Naive B cell (primary cell): Measurements from ENCODE around the gene C2orf49. TPM values are rescaled to one million over a fixed set of nuclear protein-coding genes. Genes with fewer than 3 reads are reported as not detected.
A peak's percentile ranks its signal among the peaks of the same experiment; 100 is the strongest.
"Not testable (repeated sequence)": the region's sequence is repeated elsewhere in the genome, so short reads cannot be mapped to it uniquely, and the experiment has no call there.

Experiments
- ATAC-seq, 2 donors: fragments of 150-1000 bp; cut with Tn5 transposase; 2 replicates each; pipeline ENCODE4 v1.10.0; 2021; ENCODE audit warnings: low read depth in 2 of 2, mild to moderate bottlenecking in 2 of 2, moderate library complexity in 2 of 2
- DNase-seq: peaks from one replicate; pipeline ENCODE4 v3.0.0; 2022
- H3K27ac Mint-ChIP-seq, 6 donors: one replicate each; pipeline ENCODE4 v1.8.0; 2020 to 2022; ENCODE audit warnings: mild to moderate bottlenecking in 6 of 6, mixed read lengths in 6 of 6, moderate library complexity in 5 of 6, inconsistent platforms in 2 of 6
- H3K27me3 Mint-ChIP-seq, 3 donors: one replicate each; pipeline ENCODE4 v1.8.0; 2021 to 2022; ENCODE audit warnings: mixed read lengths in 3 of 3, mild to moderate bottlenecking in 1 of 3
- H3K36me3 Mint-ChIP-seq, 2 donors: one replicate each; pipeline ENCODE4 v1.8.0; 2020 to 2022; ENCODE audit warnings: mixed read lengths in 2 of 2, inconsistent platforms in 1 of 2, mild to moderate bottlenecking in 1 of 2
- H3K4me1 Mint-ChIP-seq, 3 donors: one replicate each; pipeline ENCODE4 v1.8.0; 2020 to 2022; ENCODE audit warnings: mixed read lengths in 3 of 3, inconsistent platforms in 1 of 3, mild to moderate bottlenecking in 1 of 3, moderate library complexity in 1 of 3
- H3K4me3 Mint-ChIP-seq, 8 donors: one replicate each; pipeline ENCODE4 v1.8.0; 2020 to 2022; ENCODE audit warnings: mild to moderate bottlenecking in 8 of 8, mixed read lengths in 8 of 8, moderate library complexity in 8 of 8, inconsistent platforms in 2 of 8
- H3K9me3 Mint-ChIP-seq, 7 donors: one replicate each; pipeline ENCODE4 v1.8.0; 2020 to 2022; ENCODE audit warnings: mixed read lengths in 7 of 7, mild to moderate bottlenecking in 5 of 7, inconsistent platforms in 2 of 7, moderate library complexity in 1 of 7
- polyA plus RNA-seq, 6 donors: library from polyadenylated mRNA; unstranded; fragments of 300-500 nt; fragmentation: Illumina TruSeq; gene quantifications; one replicate each; pipeline ENCODE4 v1.2.3, GENCODE V29; 2021; ENCODE audit warnings: low read depth in 6 of 6

Gene C2orf49
- polyA plus RNA-seq, 6 donors from 2014 or later: 12.0 to 16.3 (median 12.7) TPM

GRCh38 chr2:105327271-105327670 lies 10.1 kb upstream of the C2orf49 start:
- not testable (repeated sequence) for ATAC-seq, H3K36me3 Mint-ChIP-seq, H3K27me3 Mint-ChIP-seq, DNase-seq, H3K9me3 Mint-ChIP-seq
- Mint-ChIP-seq H3K4me3 (peak overlapping the region in 5 of 8 donors; percentile 86 to 98 (median 96)), H3K27ac (peak overlapping the region in 2 of 6 donors; percentile 90 to 96), H3K4me1 (peaks cover 47 to 62% (median 59%) of the 10 kb centered on the region in 3 donors)

DNA sequence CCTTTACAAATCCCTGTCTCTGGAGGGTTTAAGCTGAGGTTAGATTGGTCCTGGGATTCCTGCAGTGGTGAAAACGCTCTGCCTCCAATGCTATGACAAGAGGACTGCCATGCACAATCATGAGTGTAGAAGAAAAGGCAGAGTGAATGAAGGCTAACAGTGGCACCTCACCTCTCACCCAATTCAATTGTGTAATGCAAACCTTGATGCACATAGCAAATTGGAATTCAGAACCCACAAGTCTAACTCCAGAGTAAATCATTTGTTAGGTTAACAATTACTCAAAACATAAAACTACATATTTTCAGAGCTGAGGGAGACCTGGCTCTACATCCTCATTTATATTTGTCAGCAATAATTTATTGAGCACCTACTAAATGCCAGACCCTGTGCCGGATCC lies 9.7 kb upstream of the C2orf49 start:
- peaks cover 46 to 60% (median 55%) of the 10 kb centered on the region in 3 donors for H3K4me1 Mint-ChIP-seq
- H3K36me3 Mint-ChIP-seq: no peaks in the 10 kb centered on the region
- H3K27me3 Mint-ChIP-seq: no peaks in the 10 kb centered on the region
- H3K27ac Mint-ChIP-seq: peak overlapping the region; percentile 42 to 98 (median 78)
- no peaks in the 10 kb centered on the region for H3K9me3 Mint-ChIP-seq
- ATAC-seq (no peak), DNase-seq (no peak)
- H3K4me3 Mint-ChIP-seq: peak overlapping the region in 7 of 8 donors; percentile 86 to 99 (median 96)

DNA sequence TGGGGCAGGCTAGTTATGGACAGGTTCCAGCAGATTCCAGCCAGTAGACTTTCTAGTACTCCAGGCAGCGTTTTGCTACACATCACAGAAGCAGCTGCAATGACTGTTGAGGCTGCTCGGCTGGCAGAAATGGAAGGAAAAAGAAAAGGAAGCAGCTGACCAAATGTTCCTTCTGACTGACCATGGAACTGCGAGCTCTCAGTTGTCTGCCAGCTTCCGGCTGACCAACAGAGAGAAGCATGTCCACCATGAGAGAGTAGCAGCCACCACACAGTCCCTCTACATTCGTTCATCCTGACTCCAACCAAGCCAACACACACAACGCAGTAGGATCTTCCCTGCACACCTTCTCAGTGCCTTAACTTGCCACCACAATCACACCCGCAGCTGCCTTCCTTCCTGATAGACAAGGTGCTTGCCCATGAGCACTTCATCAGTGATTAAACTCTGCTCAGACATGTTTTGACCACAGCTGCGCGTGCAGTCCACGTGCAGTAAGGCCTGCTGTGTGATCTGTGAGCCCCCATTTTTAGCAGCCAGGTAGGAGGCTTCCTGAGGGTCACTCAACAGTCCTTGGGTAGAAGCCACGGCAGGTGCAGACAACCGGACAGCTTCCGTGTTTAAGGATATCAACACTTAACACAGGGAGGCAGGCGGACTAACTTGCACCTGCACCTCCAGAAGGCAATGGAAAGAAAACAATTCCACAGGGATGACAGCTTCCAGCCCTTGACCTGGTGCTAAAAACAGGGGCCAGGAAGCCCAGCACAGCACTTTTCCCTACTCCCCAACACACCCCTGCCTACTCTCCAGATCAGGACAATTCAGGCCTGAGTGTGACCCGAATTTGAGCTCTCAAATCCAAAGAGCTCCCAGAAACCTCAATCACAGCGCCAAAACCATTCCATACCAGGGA lies 8.8 kb upstream of the C2orf49 start:
- Mint-ChIP-seq H3K27ac (peak overlapping the region; percentile 88 to 98 (median 96)), H3K36me3 (no peaks in the 10 kb centered on the region), H3K9me3 (no peaks in the 10 kb centered on the region), H3K27me3 (no peaks in the 10 kb centered on the region), H3K4me1 (peaks cover 39 to 52% (median 49%) of the 10 kb centered on the region in 3 donors), H3K4me3 (peak overlapping the region; percentile 86 to 99 (median 96))
- no peak for ATAC-seq
- peak; percentile 6 for DNase-seq

DNA sequence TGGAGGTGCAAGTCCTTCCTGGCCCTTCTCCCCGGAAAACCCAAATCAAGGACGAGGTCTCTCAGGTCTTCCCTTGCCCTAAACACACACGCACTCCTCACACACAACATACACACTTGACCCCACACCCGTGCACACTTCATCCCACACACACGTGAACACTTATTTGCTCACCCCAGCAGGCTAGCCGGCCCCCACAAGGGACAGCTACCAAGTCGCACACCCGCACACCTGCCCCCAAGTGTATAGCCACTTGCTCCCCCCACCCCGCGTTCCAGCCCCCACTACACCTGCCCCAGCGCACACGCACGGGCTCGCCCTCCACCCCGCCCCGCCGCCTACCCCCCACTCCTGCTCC lies 8.2 kb upstream of the C2orf49 start:
- peaks cover 34 to 48% (median 46%) of the 10 kb centered on the region in 3 donors for H3K4me1 Mint-ChIP-seq
- DNase-seq (no peak), ATAC-seq (peak; percentile 22 to 23)
- H3K4me3 Mint-ChIP-seq: peak overlapping the region; percentile 86 to 99 (median 96)
- H3K9me3 Mint-ChIP-seq: no peaks in the 10 kb centered on the region
- H3K27me3 Mint-ChIP-seq: no peaks in the 10 kb centered on the region
- no peaks in the 10 kb centered on the region for H3K36me3 Mint-ChIP-seq
- peak overlapping the region; percentile 88 to 98 (median 96) for H3K27ac Mint-ChIP-seq

- no peaks in the 10 kb centered on the region for H3K9me3 Mint-ChIP-seq
- ATAC-seq: peak; percentile 92 to 93
Observed at GRCh38 chr2:105329561-105330495, 7.5 kb upstream of the C2orf49 start, which contains the start of gene TGFBRAP1. Gene TGFBRAP1 (minus strand): TSS chr2:105329735. CDS start chr2:105308301, 21,434 bp downstream.

DNA sequence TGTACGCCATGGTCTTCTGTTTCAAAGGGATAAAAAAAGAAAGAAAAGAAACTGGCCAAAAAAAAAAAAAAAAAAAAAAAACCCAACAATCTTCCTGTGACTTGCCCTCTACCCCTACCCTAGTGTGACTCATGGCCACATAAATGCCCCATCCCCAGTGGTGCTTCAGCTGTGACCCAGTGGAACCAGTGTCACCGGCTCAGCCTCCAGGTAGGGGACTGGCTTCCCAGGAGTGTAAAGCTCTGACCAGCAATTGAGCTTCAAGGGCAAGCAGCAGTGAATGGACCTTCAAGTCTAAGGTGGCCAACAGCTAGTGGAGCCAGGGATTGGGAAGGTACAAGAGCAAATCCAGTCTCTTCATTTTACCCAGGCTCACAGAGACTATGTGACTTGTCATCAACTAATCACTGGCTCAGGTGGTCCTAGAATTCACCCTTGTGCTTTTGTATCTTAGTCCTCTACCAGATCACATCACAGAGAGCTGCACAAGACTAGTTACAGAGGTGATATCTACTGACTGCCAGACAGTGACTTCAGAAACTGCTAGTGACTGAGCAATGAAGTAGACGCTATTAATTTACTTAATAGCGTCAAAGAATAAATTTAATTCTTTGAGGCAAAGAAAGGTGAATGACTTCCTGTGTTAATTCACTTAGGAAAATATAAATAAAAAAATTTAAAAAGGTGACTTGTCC lies 6.5 kb upstream of the C2orf49 start:
- DNase-seq: no peak
- H3K27me3 Mint-ChIP-seq: no peaks in the 10 kb centered on the region
- H3K4me3 Mint-ChIP-seq: peak overlapping the region; percentile 83 to 94 (median 86)
- no peak for ATAC-seq
- peak overlapping the region in 5 of 6 donors; percentile 90 to 97 (median 93) for H3K27ac Mint-ChIP-seq
- peaks cover 23 to 33% (median 31%) of the 10 kb centered on the region in 3 donors for H3K4me1 Mint-ChIP-seq
- H3K9me3 Mint-ChIP-seq: no peaks in the 10 kb centered on the region
- H3K36me3 Mint-ChIP-seq: no peaks in the 10 kb centered on the region

More at GRCh38 chr2:105329561-105330495, 7.5 kb upstream of the C2orf49 start, which contains the start of gene TGFBRAP1:
- Mint-ChIP-seq H3K4me3 (peak within 1 kb of the TSS; percentile 86 to 99 (median 96)), H3K27ac (peak within 1 kb of the TSS; percentile 90 to 98 (median 96)), H3K27me3 (no peaks in the 10 kb centered on the region), H3K4me1 (peaks cover 29 to 41% (median 39%) of the 10 kb centered on the region in 3 donors), H3K36me3 (no peaks in the 10 kb centered on the region)
- DNase-seq: peak; percentile 79

- H3K4me1 Mint-ChIP-seq: peaks cover 18 to 38% (median 22%) of the 10 kb centered on the region in 3 donors
- ATAC-seq (no peak), DNase-seq (no peak)
- H3K27me3 Mint-ChIP-seq: no peaks in the 10 kb centered on the region
- H3K27ac Mint-ChIP-seq: no peak overlapping the region
- no peaks in the 10 kb centered on the region for H3K9me3 Mint-ChIP-seq
- H3K4me3 Mint-ChIP-seq: peak overlapping the region in 1 of 8 donors; percentile 96
- no peaks in the 10 kb centered on the region for H3K36me3 Mint-ChIP-seq
Observed at GRCh38 chr2:105334211-105334610, 3.1 kb upstream of the C2orf49 start.

- H3K27ac Mint-ChIP-seq: peak overlapping the region in 1 of 6 donors; percentile 39
- H3K9me3 Mint-ChIP-seq: no peaks in the 10 kb centered on the region
- ATAC-seq: no peak
- H3K4me1 Mint-ChIP-seq: peaks cover 11 to 34% (median 22%) of the 10 kb centered on the region in 3 donors
- no peaks in the 10 kb centered on the region for H3K27me3 Mint-ChIP-seq
- peaks cover 4 to 9% of the 10 kb centered on the region in 2 donors for H3K36me3 Mint-ChIP-seq
- no peak for DNase-seq
- peak overlapping the region in 4 of 8 donors; percentile 25 to 98 (median 96) for H3K4me3 Mint-ChIP-seq
Observed at GRCh38 chr2:105335469-105335868, 1.9 kb upstream of the C2orf49 start.

GRCh38 chr2:105336786-105337121 lies 586 bp upstream of the C2orf49 start:
- ATAC-seq (no peak), DNase-seq (no peak)
- no peaks in the 10 kb centered on the region for H3K27me3 Mint-ChIP-seq
- peak overlapping the region; percentile 100 for H3K27ac Mint-ChIP-seq
- H3K9me3 Mint-ChIP-seq: no peaks in the 10 kb centered on the region
- H3K36me3 Mint-ChIP-seq: peaks cover 4 to 10% of the 10 kb centered on the region in 2 donors
- H3K4me3 Mint-ChIP-seq: peak overlapping the region; percentile 96 to 100 (median 98)
- peaks cover 11 to 31% (median 22%) of the 10 kb centered on the region in 3 donors for H3K4me1 Mint-ChIP-seq

DNA sequence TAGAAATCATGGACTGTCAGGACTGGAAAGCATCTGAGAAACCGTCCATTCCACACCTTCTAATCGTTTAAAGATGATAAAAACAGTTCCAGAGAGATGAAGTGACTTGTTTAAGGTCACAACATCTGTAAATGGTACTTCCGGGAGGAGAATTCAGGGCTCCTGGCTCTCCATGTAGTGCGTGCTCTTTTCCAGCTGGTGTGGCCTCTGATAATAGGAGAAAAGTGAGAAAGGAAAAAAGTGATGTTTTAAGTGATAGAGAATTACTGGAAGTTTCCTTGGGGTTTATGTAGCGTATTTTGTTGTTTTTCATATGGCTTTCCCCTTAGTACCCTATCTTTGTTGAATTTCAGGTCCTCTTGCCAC lies 663 bp downstream of the C2orf49 start:
- H3K27me3 Mint-ChIP-seq: no peaks in the 10 kb centered on the region
- no peak for ATAC-seq
- H3K4me1 Mint-ChIP-seq: peaks cover 11 to 31% (median 22%) of the 10 kb centered on the region in 3 donors

DNA sequence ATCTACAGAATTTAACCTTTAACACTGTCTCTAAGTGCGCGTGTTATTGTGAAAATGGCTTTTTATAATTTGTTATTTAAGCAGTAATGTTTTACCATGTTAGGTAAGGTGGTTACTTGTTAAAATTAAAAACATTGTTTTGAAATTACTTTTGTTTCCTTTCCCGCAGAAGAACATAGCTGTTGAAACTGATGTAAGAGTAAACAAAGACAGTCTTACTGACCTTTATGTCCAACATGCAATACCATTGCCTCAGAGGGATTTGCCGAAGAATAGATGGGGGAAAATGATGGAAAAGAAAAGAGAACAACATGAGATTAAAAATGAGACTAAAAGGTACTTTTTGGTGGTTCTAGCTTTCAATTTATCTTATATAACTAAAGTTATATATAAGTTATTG lies 2.1 kb downstream of the C2orf49 start:
- H3K27ac Mint-ChIP-seq: peak overlapping the region in 2 of 6 donors; percentile 15 to 45
- H3K9me3 Mint-ChIP-seq: no peaks in the 10 kb centered on the region
- no peak for ATAC-seq
- no peaks in the 10 kb centered on the region for H3K27me3 Mint-ChIP-seq
- DNase-seq: no peak
- H3K4me1 Mint-ChIP-seq: peaks cover 11 to 31% (median 22%) of the 10 kb centered on the region in 3 donors
- H3K4me3 Mint-ChIP-seq: peak overlapping the region in 5 of 8 donors; percentile 45 to 98 (median 96)
- H3K36me3 Mint-ChIP-seq: peaks cover 4 to 18% of the 10 kb centered on the region in 2 donors

More for the DNA sequence above, 663 bp downstream of the C2orf49 start:
- Mint-ChIP-seq H3K36me3 (peaks cover 4 to 14% of the 10 kb centered on the region in 2 donors), H3K9me3 (no peaks in the 10 kb centered on the region), H3K4me3 (peak overlapping the region; percentile 96 to 100 (median 98)), H3K27ac (peak overlapping the region; percentile 88 to 100 (median 100))
- DNase-seq: no peak

- peak overlapping the region in 1 of 8 donors; percentile 52 for H3K4me3 Mint-ChIP-seq
- H3K4me1 Mint-ChIP-seq: peaks cover 0 to 5% (median 0%) of the 10 kb centered on the region in 3 donors
- H3K27me3 Mint-ChIP-seq: no peaks in the 10 kb centered on the region
- no peaks in the 10 kb centered on the region for H3K9me3 Mint-ChIP-seq
- DNase-seq (peak; percentile 17), ATAC-seq (no peak)
- H3K36me3 Mint-ChIP-seq: peaks cover 19 to 29% of the 10 kb centered on the region in 2 donors
- H3K27ac Mint-ChIP-seq: peak overlapping the region in 2 of 6 donors; percentile 29 to 65
Observed at GRCh38 chr2:105344704-105345345, 7.5 kb downstream of the C2orf49 start.
